Spleen (tissue), 7 donors: ENCODE measurements around the gene KDM2B.

Experiments used
- POLR2AphosphoS5 ChIP-seq, 3 donors: sonication (generic); formaldehyde crosslinking; IDR thresholded peaks; one replicate each; pipeline ENCODE4 v1.5.1; 2017; ENCODE audit warnings: antibody characterized with exemption in 3 of 3
- TF ChIP-seq, protein P1 (sequence below), 11 experiments: fragments of 200-600 bp in 7 of 11; fragments of 450-650 bp in 4 of 11; sonication (generic) in 4 of 11; IDR thresholded peaks in 8 of 11; conservative IDR thresholded peaks in 3 of 11; 1 replicate in 7 of 11; 2 replicates in 4 of 11; pipeline versions ENCODE4 v1.4.0 to v1.8.0; 2016 to 2021; ENCODE audit warnings: antibody characterized with exemption in 11 of 11, inconsistent platforms in 4 of 11, mild to moderate bottlenecking in 1 of 11
- donor health status: DM: no; HTN: no; CAD: no; lungs with moderate emphysema.
- donor health status: DM: no; HTN: no; CAD: no.
- donor health status: DM: no; HTN: no; CAD: no.

DNA sequence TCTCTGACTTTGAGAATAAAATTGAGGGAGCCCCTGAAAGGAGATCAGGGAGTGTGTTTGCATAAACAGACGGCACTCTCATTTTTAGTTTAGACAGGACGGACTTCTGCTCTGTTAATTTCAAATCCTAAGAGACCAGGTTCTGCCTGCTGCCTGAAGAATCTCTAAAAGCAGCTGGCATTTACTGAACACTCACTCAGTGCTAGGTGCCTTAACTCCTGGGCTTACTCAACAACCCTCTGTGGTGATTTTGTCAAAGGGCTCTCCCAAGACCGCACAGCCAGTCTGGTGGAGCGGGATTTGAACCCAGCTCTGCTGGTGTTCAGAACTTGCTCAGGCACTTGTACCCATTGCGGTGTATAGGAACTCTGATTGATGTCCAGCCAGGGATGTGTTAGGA lies 47.7 kb upstream of the KDM2B start:
- TF ChIP-seq POLR2AphosphoS5 (IDR thresholded peaks at IDR 0.05) = no peak
- TF ChIP-seq, protein P1, sequence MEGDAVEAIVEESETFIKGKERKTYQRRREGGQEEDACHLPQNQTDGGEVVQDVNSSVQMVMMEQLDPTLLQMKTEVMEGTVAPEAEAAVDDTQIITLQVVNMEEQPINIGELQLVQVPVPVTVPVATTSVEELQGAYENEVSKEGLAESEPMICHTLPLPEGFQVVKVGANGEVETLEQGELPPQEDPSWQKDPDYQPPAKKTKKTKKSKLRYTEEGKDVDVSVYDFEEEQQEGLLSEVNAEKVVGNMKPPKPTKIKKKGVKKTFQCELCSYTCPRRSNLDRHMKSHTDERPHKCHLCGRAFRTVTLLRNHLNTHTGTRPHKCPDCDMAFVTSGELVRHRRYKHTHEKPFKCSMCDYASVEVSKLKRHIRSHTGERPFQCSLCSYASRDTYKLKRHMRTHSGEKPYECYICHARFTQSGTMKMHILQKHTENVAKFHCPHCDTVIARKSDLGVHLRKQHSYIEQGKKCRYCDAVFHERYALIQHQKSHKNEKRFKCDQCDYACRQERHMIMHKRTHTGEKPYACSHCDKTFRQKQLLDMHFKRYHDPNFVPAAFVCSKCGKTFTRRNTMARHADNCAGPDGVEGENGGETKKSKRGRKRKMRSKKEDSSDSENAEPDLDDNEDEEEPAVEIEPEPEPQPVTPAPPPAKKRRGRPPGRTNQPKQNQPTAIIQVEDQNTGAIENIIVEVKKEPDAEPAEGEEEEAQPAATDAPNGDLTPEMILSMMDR (IDR thresholded peaks at IDR 0.05 in 8 of 11, conservative IDR thresholded peaks at IDR 0.05 in 3 of 11) = no peak
